ENCODE measurements around the gene TCF7L1. TPM values are rescaled to one million over a fixed set of nuclear protein-coding genes. Genes with fewer than 3 reads are reported as not detected.

Gene TCF7L1
- polyA plus RNA-seq, 1 donor from 2014 or later, result not detected

DNA sequence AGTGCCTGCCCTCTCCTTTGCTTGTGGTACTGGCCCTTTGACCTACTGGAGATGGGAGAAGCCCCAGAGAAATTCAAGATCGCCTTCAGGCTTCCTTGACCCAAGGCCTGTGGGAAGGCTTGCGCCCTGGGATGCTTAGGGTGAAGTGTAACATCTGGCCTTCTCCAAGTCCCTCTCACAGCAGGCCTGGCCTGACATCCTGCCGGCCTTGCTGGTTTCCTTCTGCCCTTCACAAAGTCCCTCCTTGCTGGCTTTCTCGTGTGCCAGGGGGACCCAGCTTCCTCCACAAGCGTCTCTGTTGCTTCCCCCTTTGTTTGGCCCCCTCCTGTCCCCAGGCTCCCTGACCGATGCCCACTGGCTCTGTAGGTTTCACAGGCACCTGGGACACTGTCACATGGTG, 26.4 kb downstream of the TCF7L1 start:
- no peaks in the 10 kb centered on the region for H3K9me3 ChIP-seq (ENCODE audit: low read length)
- H3K27ac ChIP-seq (ENCODE audit: low read length), result no peak overlapping the region
- no peaks in the 10 kb centered on the region for H3F3A ChIP-seq (ENCODE audit: insufficient read depth, low read length, poor library complexity, severe bottlenecking)
- H3K4me3 ChIP-seq (ENCODE audit: low read length), result no peak overlapping the region
- no peak for TF ChIP-seq EZH2 (IDR thresholded peaks at IDR 0.05; ENCODE audit: borderline replicate concordance, insufficient read depth, low read length, poor library complexity, severe bottlenecking)
- no peaks in the 10 kb centered on the region for H3K36me3 ChIP-seq (ENCODE audit: insufficient read depth, low read length)
- no peak overlapping the region for H2AFZ ChIP-seq (ENCODE audit: low read depth, low read length)
- no peak overlapping the region for H3K9ac ChIP-seq (ENCODE audit: low read length)
- no peaks in the 10 kb centered on the region for H3K27me3 ChIP-seq (ENCODE audit: insufficient read depth, low read depth, low read length)
- peaks cover 5% of the 10 kb centered on the region for H3K79me2 ChIP-seq (replicated peaks; ENCODE audit: insufficient read depth, low read length)
- no peak overlapping the region for H3K4me2 ChIP-seq (ENCODE audit: low read length)
- no peaks in the 10 kb centered on the region for H4K20me1 ChIP-seq (ENCODE audit: insufficient read depth)
- no peaks in the 10 kb centered on the region for H3K9me2 ChIP-seq (ENCODE audit: insufficient read depth, low read length)

DNA sequence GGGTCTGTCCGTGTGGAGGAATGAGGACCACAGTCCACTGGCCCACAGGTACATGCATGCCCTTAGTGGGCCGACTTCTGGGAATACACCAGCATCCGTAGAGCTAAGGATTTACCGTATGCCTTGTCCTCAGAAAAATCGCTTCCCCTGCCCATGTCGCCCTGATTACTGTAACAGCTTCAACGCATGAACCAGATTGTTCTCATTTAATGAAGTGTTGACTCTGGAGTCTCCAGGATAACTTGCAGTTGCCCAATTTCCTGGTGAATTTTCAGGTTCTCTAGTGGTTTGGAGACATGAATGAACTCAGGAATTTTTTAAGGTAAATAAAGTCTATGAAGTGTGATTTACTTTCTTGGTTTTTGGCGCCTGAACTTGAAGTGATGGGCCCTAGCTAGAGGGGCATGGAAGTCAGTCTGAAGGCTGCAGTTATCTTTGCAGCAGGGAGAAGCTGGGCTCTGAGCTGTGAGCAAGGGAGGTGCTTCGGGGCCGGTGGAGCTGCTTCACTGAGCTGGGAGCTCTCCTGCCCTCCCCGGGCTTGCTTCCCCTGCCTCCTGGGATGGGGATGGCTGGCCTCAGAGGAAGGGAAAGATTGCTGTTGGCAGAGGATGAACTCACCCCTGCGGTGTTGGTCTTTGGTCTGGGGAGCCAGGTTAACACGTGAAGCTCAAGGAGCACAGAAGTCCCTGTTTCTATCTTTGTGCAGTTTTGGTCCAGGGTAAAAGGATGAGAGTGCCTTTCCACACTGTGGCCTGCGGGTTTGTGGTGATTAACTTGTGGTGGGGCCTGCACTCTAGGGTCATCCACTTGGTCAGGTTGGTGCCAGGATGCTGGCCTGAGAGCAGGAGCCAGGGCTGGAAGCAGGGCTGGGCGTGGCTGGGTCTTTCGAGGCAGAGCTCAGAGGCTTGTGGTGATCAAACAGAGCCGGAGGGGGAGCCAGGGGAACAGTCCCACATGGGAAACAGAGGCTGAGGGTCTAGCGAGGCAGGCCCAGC, 28.1 kb downstream of the TCF7L1 start:
- Histone ChIP-seq H4K20me1 (ENCODE audit: insufficient read depth) (no peaks in the 10 kb centered on the region), H3K36me3 (ENCODE audit: insufficient read depth, low read length) (no peaks in the 10 kb centered on the region), H3K9me3 (ENCODE audit: low read length) (no peaks in the 10 kb centered on the region), H3K4me2 (ENCODE audit: low read length) (no peak overlapping the region), H3K9me2 (ENCODE audit: insufficient read depth, low read length) (no peaks in the 10 kb centered on the region), H2AFZ (ENCODE audit: low read depth, low read length) (no peak overlapping the region), H3K79me2 (replicated peaks; ENCODE audit: insufficient read depth, low read length) (peaks cover 5% of the 10 kb centered on the region), H3K9ac (ENCODE audit: low read length) (no peak overlapping the region), H3F3A (ENCODE audit: insufficient read depth, low read length, poor library complexity, severe bottlenecking) (no peaks in the 10 kb centered on the region), H3K4me3 (ENCODE audit: low read length) (no peak overlapping the region), H3K27me3 (ENCODE audit: insufficient read depth, low read depth, low read length) (no peaks in the 10 kb centered on the region), H3K27ac (ENCODE audit: low read length) (no peak overlapping the region)
- TF ChIP-seq, protein P1, sequence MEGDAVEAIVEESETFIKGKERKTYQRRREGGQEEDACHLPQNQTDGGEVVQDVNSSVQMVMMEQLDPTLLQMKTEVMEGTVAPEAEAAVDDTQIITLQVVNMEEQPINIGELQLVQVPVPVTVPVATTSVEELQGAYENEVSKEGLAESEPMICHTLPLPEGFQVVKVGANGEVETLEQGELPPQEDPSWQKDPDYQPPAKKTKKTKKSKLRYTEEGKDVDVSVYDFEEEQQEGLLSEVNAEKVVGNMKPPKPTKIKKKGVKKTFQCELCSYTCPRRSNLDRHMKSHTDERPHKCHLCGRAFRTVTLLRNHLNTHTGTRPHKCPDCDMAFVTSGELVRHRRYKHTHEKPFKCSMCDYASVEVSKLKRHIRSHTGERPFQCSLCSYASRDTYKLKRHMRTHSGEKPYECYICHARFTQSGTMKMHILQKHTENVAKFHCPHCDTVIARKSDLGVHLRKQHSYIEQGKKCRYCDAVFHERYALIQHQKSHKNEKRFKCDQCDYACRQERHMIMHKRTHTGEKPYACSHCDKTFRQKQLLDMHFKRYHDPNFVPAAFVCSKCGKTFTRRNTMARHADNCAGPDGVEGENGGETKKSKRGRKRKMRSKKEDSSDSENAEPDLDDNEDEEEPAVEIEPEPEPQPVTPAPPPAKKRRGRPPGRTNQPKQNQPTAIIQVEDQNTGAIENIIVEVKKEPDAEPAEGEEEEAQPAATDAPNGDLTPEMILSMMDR (IDR thresholded peaks at IDR 0.05; ENCODE audit: poor library complexity, severe bottlenecking), result no peak
- TF ChIP-seq EZH2 (IDR thresholded peaks at IDR 0.05; ENCODE audit: borderline replicate concordance, insufficient read depth, low read length, poor library complexity, severe bottlenecking) (no peak), TAF1 (IDR thresholded peaks at IDR 0.05; ENCODE audit: low read depth) (no peak), POLR2AphosphoS5 (IDR thresholded peaks at IDR 0.05) (no peak), MXI1 (conservative IDR thresholded peaks at IDR 0.05; ENCODE audit: poor library complexity, severe bottlenecking) (no peak), EP300 (conservative IDR thresholded peaks at IDR 0.05; ENCODE audit: poor library complexity, severe bottlenecking) (no peak), RAD21 (conservative IDR thresholded peaks at IDR 0.05) (no peak), SMC3 (conservative IDR thresholded peaks at IDR 0.05; ENCODE audit: poor library complexity) (no peak)
- TF ChIP-seq, protein P2, sequence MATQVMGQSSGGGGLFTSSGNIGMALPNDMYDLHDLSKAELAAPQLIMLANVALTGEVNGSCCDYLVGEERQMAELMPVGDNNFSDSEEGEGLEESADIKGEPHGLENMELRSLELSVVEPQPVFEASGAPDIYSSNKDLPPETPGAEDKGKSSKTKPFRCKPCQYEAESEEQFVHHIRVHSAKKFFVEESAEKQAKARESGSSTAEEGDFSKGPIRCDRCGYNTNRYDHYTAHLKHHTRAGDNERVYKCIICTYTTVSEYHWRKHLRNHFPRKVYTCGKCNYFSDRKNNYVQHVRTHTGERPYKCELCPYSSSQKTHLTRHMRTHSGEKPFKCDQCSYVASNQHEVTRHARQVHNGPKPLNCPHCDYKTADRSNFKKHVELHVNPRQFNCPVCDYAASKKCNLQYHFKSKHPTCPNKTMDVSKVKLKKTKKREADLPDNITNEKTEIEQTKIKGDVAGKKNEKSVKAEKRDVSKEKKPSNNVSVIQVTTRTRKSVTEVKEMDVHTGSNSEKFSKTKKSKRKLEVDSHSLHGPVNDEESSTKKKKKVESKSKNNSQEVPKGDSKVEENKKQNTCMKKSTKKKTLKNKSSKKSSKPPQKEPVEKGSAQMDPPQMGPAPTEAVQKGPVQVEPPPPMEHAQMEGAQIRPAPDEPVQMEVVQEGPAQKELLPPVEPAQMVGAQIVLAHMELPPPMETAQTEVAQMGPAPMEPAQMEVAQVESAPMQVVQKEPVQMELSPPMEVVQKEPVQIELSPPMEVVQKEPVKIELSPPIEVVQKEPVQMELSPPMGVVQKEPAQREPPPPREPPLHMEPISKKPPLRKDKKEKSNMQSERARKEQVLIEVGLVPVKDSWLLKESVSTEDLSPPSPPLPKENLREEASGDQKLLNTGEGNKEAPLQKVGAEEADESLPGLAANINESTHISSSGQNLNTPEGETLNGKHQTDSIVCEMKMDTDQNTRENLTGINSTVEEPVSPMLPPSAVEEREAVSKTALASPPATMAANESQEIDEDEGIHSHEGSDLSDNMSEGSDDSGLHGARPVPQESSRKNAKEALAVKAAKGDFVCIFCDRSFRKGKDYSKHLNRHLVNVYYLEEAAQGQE (IDR thresholded peaks at IDR 0.05; ENCODE audit: borderline replicate concordance), result no peak
